LNCaP clone FGC (cell line): ENCODE data around the gene TFCP2.

Experiments
- DNase-seq: peaks from one replicate; pipeline ENCODE4 v3.0.0-alpha.2; 2011; ENCODE audit warnings: low read depth
- H3K4me3 ChIP-seq: 2 replicates; pipeline ENCODE4 v1.5.1; 2011; ENCODE audit warnings: mild to moderate bottlenecking, low read depth, low read length, control low read depth
- CTCF ChIP-seq: IDR thresholded peaks from 2 replicates; pipeline ENCODE4 v1.5.1; 2012; ENCODE audit warnings: mild to moderate bottlenecking; ENCODE audit not compliant: control insufficient read depth, insufficient read depth; ENCODE audit errors: extremely low read depth

The TFCP2 gene

GRCh38 chr12:51077930-51078329, 95.0 kb downstream of the TFCP2 start:
- no peak for DNase-seq
- no peak for TF ChIP-seq CTCF
- no peak overlapping the region for H3K4me3 ChIP-seq

GRCh38 chr12:51076236-51076930, 96.6 kb downstream of the TFCP2 start:
- no peak for TF ChIP-seq CTCF
- no peak for DNase-seq
- no peak overlapping the region for H3K4me3 ChIP-seq

GRCh38 chr12:51075390-51075789, 97.5 kb downstream of the TFCP2 start:
- no peak for DNase-seq
- H3K4me3 ChIP-seq: no peak overlapping the region
- TF ChIP-seq CTCF: no peak

GRCh38 chr12:51071663-51072062, 101.3 kb downstream of the TFCP2 start:
- no peak for TF ChIP-seq CTCF
- H3K4me3 ChIP-seq: no peak overlapping the region
- DNase-seq: no peak

- DNase-seq: no peak
- no peak overlapping the region for H3K4me3 ChIP-seq
- TF ChIP-seq CTCF: no peak
These were observed 102.9 kb downstream of the TFCP2 start for GRCh38 chr12:51070004-51070403.

GRCh38 chr12:51067771-51068170, 105.2 kb downstream of the TFCP2 start:
- no peak for TF ChIP-seq CTCF
- H3K4me3 ChIP-seq: no peak overlapping the region
- no peak for DNase-seq

GRCh38 chr12:51067229-51067628, 105.7 kb downstream of the TFCP2 start:
- H3K4me3 ChIP-seq: no peak overlapping the region
- no peak for TF ChIP-seq CTCF
- DNase-seq: no peak
